Measurements from ENCODE around the gene TSEN34.
"Not testable (repeated sequence)": the region's sequence is repeated elsewhere in the genome, so short reads cannot be mapped to it uniquely, and the experiment has no call there.

Gene TSEN34

GRCh38 chr19:54239491-54240371, 48.6 kb downstream of the TSEN34 start:
- DNase-seq (ENCODE audit: low spot score): not testable (repeated sequence)

DNA sequence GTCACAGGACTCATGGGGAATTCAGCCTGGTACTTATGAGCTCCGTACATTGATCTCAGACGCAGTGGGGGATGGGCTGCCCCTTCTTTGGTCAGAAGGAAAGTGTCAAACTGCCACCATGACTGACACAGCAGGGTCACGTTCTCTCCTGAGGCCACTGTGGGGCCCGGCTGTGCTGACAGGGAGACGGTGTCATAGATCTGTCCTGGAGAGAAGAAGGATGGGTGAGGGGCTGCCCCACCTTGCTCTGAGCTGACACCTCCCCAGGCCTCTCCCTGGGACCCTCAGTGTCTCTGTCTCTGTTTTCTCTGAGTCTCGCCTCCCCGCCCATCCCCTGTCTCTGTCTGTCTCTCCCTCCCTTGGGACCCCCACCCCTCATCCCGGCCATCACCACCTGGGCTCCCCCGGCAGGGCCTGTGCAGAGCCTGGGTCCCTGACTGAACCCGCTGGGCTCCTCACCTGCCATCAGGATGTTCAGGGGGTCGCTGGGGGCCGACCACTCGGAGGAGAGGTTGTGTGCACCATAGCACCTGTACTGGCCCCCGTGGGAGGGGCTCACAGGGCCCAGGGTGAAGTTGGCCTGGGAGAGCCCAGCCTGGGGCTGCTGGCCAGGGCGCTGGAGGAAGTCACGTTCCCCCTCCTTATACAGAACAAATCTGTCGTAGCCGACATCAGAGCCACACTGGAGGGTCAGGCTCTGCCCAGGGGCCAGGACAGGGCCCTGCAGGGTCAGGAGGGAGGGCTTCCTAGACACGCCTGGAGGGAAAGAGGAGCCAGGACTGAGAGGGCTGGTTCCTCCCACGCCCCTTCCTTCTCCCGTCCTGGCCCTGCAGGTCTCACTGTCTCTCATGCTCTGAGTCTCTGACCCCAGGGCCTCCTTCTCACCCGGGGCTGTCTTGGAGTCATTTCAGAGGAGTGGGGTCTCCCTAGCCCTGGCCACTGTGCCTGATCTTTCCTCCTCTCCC, 49.5 kb downstream of the TSEN34 start:
- not testable (repeated sequence) for DNase-seq (ENCODE audit: low spot score)

DNA sequence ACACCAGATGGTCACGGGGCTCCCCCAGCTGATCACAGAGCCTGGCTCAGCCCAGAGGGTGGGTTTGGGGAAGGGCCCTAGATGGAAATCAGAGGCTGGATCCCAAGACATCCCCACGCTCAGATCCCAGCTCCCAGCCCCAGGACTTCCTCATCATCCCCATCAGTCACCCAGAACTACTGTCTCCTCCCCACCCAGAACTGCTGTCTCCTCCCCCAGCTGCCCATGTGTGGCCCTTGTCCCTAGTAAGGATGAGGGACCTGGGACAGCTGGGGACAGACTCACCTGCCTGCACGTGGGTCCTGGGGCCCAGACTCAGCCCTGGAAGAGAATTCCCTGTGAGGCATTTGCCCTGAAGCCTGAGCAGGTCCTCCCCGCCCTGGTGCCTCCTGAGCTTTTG, 51.1 kb downstream of the TSEN34 start:
- not testable (repeated sequence) for DNase-seq (ENCODE audit: low spot score)

GRCh38 chr19:54242646-54243045, 51.5 kb downstream of the TSEN34 start, which contains the start of gene LILRA6:
Gene LILRA6, minus strand, starts transcription at chr19:54242790.
- not testable (repeated sequence) for DNase-seq (ENCODE audit: low spot score)

DNA sequence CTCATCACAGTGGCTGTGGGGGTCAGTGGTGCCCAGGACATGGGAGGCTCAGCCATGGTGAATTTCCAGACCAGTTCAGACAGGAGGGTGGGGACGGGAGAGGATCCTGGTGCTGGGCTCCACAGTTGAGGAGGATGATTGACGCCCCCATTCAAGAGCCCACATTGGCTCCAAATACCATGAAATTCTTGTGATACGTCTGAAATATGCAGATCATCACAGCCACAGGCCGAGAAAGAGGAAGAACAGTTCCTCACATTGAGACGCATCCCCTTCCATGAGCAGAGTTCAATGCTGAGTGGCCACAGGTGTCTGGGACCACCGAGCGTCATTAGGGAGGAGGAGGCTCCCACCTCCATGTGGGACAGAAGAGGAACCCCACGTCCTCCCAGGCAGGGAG, 52.7 kb downstream of the TSEN34 start:
- not testable (repeated sequence) for DNase-seq (ENCODE audit: low spot score)

Measured in AG08396 (cell line).